Mesothelial cell of epicardium (in vitro differentiated cells): ENCODE measurements around the gene TBC1D17. TPM values are rescaled to one million over a fixed set of nuclear protein-coding genes. Genes with fewer than 3 reads are reported as not detected.

ENCODE experiments used
- DNase-seq, 2 experiments: peaks; one replicate each; pipeline ENCODE4 v3.0.0; 2021; ENCODE audit warnings: low spot score in 2 of 2; ENCODE audit not compliant: unreplicated experiment in 2 of 2
- H3K27ac Mint-ChIP-seq: 2 replicates; pipeline ENCODE4 v1.8.0; 2021; ENCODE audit warnings: mixed read lengths
- H3K27me3 Mint-ChIP-seq: 2 replicates; pipeline ENCODE4 v1.8.0; 2021; ENCODE audit warnings: low read depth, mixed read lengths
- H3K36me3 Mint-ChIP-seq: 2 replicates; pipeline ENCODE4 v1.8.0; 2021; ENCODE audit warnings: mixed read lengths
- H3K4me1 Mint-ChIP-seq: 2 replicates; pipeline ENCODE4 v1.8.0; 2021; ENCODE audit warnings: mixed read lengths
- H3K4me3 Mint-ChIP-seq: 2 replicates; pipeline ENCODE4 v1.8.0; 2021; ENCODE audit warnings: mild to moderate bottlenecking, moderate library complexity, mixed read lengths
- H3K9me3 Mint-ChIP-seq: 2 replicates; pipeline ENCODE4 v1.8.0; 2021; ENCODE audit warnings: mixed read lengths
- microRNA-seq: library from miRNA; unstranded; fragments of <30 nt; microRNA quantifications from one replicate; pipeline ENCODE4 v1.2.0, GENCODE V29; 2021; ENCODE audit warnings: inconsistent platforms, mixed read lengths
- total RNA-seq: library from RNA; stranded (reverse); gene quantifications from 3 replicates; pipeline ENCODE4 v1.2.1, GENCODE V29; 2021
- TF ChIP-seq, protein P1 (sequence below): fragments of 200-600 bp; sonication (generic); IDR thresholded peaks from one replicate; pipeline ENCODE4 v1.5.0; 2021; ENCODE audit warnings: antibody characterized with exemption; ENCODE audit not compliant: unreplicated experiment

Gene TBC1D17
- total RNA-seq, 1 donor from 2014 or later = 49.7 TPM

DNA sequence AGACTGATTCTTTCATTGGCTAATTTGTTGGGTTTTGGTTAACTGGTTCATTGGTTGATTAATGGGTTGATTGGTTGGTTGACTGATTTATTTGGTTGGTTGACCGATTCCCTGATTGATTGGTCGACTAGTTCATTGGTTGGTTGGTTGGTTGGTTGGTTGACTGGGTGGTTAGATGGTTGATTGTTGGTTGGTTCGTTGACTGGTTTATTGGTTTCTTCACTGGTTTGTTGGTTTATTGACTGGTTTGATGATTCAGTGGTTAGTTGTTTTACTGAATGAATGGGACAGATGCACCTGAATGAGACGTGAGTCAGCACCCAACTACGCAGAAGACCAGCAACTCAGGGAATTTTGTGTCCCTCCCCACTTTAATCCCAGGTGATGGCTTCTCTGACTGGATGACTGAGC is 54.5 kb downstream of the TBC1D17 start:
- Mint-ChIP-seq H3K4me1 (peaks cover 21% of the 10 kb centered on the region), H3K27me3 (peaks cover 5% of the 10 kb centered on the region), H3K9me3 (no peaks in the 10 kb centered on the region), H3K36me3 (peaks cover 20% of the 10 kb centered on the region), H3K27ac (no peak overlapping the region), H3K4me3 (no peak overlapping the region)
- TF ChIP-seq, protein P1, sequence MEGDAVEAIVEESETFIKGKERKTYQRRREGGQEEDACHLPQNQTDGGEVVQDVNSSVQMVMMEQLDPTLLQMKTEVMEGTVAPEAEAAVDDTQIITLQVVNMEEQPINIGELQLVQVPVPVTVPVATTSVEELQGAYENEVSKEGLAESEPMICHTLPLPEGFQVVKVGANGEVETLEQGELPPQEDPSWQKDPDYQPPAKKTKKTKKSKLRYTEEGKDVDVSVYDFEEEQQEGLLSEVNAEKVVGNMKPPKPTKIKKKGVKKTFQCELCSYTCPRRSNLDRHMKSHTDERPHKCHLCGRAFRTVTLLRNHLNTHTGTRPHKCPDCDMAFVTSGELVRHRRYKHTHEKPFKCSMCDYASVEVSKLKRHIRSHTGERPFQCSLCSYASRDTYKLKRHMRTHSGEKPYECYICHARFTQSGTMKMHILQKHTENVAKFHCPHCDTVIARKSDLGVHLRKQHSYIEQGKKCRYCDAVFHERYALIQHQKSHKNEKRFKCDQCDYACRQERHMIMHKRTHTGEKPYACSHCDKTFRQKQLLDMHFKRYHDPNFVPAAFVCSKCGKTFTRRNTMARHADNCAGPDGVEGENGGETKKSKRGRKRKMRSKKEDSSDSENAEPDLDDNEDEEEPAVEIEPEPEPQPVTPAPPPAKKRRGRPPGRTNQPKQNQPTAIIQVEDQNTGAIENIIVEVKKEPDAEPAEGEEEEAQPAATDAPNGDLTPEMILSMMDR = no peak
- DNase-seq = no peak

DNA sequence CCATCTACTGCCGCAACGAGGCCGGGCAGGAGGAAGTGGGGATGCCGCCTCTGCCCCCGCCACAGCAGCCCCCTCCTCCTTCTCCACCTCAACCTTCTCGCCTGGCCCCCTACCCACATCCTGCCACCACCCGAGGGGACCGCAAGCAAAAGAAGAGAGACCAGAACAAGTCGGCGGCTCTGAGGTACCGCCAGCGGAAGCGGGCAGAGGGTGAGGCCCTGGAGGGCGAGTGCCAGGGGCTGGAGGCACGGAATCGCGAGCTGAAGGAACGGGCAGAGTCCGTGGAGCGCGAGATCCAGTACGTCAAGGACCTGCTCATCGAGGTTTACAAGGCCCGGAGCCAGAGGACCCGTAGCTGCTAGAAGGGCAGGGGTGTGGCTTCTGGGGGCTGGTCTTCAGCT is 55.2 kb downstream of the TBC1D17 start:
- Mint-ChIP-seq H3K27ac (no peak overlapping the region), H3K4me3 (no peak overlapping the region), H3K4me1 (peaks cover 14% of the 10 kb centered on the region), H3K36me3 (peaks cover 17% of the 10 kb centered on the region), H3K27me3 (peaks cover 5% of the 10 kb centered on the region), H3K9me3 (no peaks in the 10 kb centered on the region)
- TF ChIP-seq, protein P1 = no peak
- no peak for DNase-seq

DNA sequence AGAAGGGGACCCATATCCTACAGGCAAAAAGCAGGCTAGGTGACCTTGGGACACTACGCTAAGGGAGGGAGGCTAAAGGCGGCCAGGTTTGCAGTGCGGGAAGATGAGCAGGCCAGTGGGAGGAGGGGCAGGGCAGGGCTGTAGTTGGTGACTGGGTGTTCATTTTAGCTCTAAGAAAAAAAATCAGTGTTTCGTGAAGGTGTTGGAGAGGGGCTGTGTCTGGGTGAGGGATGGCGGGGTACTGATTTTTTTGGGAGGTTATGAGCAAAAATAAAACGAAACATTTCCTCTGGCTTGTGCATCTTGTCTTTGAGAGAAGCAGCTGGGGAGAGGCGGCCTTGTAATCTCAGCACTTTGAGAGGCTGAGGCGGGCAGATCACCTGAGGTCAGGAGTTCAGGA is 56.1 kb downstream of the TBC1D17 start:
- peaks cover 8% of the 10 kb centered on the region for H3K4me1 Mint-ChIP-seq
- no peak for DNase-seq
- peaks cover 5% of the 10 kb centered on the region for H3K27me3 Mint-ChIP-seq
- TF ChIP-seq, protein P1 = no peak
- H3K36me3 Mint-ChIP-seq = peaks cover 17% of the 10 kb centered on the region
- no peak overlapping the region for H3K27ac Mint-ChIP-seq
- H3K9me3 Mint-ChIP-seq = no peaks in the 10 kb centered on the region
- H3K4me3 Mint-ChIP-seq = no peak overlapping the region

- Mint-ChIP-seq H3K9me3 (no peaks in the 10 kb centered on the region), H3K4me1 (no peaks in the 10 kb centered on the region), H3K27me3 (peaks cover 5% of the 10 kb centered on the region), H3K4me3 (no peak overlapping the region), H3K27ac (no peak overlapping the region), H3K36me3 (peaks cover 12% of the 10 kb centered on the region)
- no peak for DNase-seq
- TF ChIP-seq, protein P1 = no peak
These were observed 59.0 kb downstream of the TBC1D17 start for GRCh38 chr19:49936549-49936948.

DNA sequence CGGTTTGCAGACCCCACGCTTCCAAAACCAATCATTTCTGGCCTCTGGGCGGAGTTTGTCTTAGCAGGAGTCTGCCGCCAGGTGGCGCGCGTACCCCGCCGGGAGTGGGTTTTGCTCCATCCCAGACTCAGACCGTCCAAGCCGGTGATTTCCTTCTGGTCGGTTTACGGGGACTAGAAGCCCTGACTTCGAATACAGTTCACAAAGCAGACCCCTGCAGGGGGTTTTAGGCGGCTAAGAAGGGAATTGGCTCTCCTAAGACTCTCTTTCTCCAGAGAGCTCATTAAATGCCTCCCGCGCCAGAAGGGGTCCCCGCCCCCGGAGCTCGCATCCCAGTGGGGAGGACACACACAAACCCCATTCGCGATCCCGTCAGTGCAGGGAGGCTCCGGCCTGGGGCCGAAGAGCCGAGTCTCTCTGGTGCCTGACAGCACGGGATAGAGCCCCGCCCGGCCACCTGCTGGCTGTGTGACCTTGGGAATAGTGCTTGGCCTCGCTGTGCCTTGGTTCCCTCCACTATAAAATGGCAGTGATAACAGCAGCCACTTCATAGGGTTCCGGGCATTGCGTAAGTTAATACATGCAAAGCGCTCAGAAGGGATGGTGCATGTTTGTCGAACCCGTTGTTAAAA is 60.4 kb downstream of the TBC1D17 start:
- H3K27ac Mint-ChIP-seq = no peak overlapping the region
- TF ChIP-seq, protein P1 = peak; percentile 98
- no peaks in the 10 kb centered on the region for H3K9me3 Mint-ChIP-seq
- peak; percentile 74 to 95 for DNase-seq
- no peak overlapping the region for H3K4me3 Mint-ChIP-seq
- peaks cover 6% of the 10 kb centered on the region for H3K27me3 Mint-ChIP-seq
- H3K36me3 Mint-ChIP-seq = peaks cover 6% of the 10 kb centered on the region
- no peaks in the 10 kb centered on the region for H3K4me1 Mint-ChIP-seq

Small RNA genes within 50 kb of the gene (microRNA-seq; reads per million reads assigned to microRNA genes)
- gene MIR4749 (9.4 reads per million, percentile 31 among the genes with 10 or more reads in this experiment), gene MIR4750 (4.1 reads per million, percentile 12 among the genes with 10 or more reads in this experiment), gene MIR6800 (2.3 reads per million)

Other genes starting within 250 kb of the TBC1D17 start
- gene RRAS, start 237.6 kb upstream of the TBC1D17 start, total RNA-seq = 26.0 to 28.6 TPM (median 26.9 TPM) in 3 replicates
- 87.3 to 89.9 TPM (median 88.9 TPM) in 3 replicates for gene SCAF1, start 235.5 kb upstream of the TBC1D17 start, total RNA-seq
- 89.4 to 101 TPM (median 95.0 TPM) in 3 replicates for gene IRF3, start 211.8 kb upstream of the TBC1D17 start, total RNA-seq
- gene BCL2L12, start 211.8 kb upstream of the TBC1D17 start, total RNA-seq = 44.5 to 46.0 TPM (median 44.7 TPM) in 3 replicates
- gene PRMT1, start 200.4 kb upstream of the TBC1D17 start, total RNA-seq = 273 to 283 TPM (median 280 TPM) in 3 replicates
- gene ADM5, start 188.1 kb upstream of the TBC1D17 start, total RNA-seq = 10.4 to 10.5 TPM (median 10.4 TPM) in 3 replicates
- 60.3 to 62.5 TPM (median 60.9 TPM) in 3 replicates for gene CPT1C, start 186.6 kb upstream of the TBC1D17 start, total RNA-seq
- gene TSKS, start 114.4 kb upstream of the TBC1D17 start, total RNA-seq = not detected in 3 replicates
- 84.6 to 89.6 TPM (median 85.2 TPM) in 3 replicates for gene AP2A1, start 110.7 kb upstream of the TBC1D17 start, total RNA-seq
- 23.1 to 25.8 TPM (median 23.2 TPM) in 3 replicates for gene FUZ, start 64.4 kb upstream of the TBC1D17 start, total RNA-seq
- 103 to 107 TPM (median 105 TPM) in 3 replicates for gene MED25, start 59.4 kb upstream of the TBC1D17 start, total RNA-seq
- 415 to 431 TPM (median 422 TPM) in 3 replicates for gene PTOV1, start 26.5 kb upstream of the TBC1D17 start, total RNA-seq
- gene PNKP, start 10.1 kb upstream of the TBC1D17 start, total RNA-seq = 96.6 to 103 TPM (median 97.8 TPM) in 3 replicates
- gene AKT1S1, start 347 bp upstream of the TBC1D17 start, total RNA-seq = 41.8 to 45.3 TPM (median 42.5 TPM) in 3 replicates
- 1.3 to 1.7 TPM (median 1.6 TPM) in 3 replicates for gene IL4I1, start 19.2 kb downstream of the TBC1D17 start, total RNA-seq
- 21.7 to 22.7 TPM (median 22.1 TPM) in 3 replicates for gene ATF5, start 51.5 kb downstream of the TBC1D17 start, total RNA-seq
- 67.6 to 78.9 TPM (median 71.8 TPM) in 3 replicates for gene NUP62, start 51.8 kb downstream of the TBC1D17 start, total RNA-seq
- 0.62 to 2.8 TPM (median 1.7 TPM) in 3 replicates for gene SIGLEC11, start 83.5 kb downstream of the TBC1D17 start, total RNA-seq
- 40.1 to 42.0 TPM (median 40.6 TPM) in 3 replicates for gene VRK3, start 147.7 kb downstream of the TBC1D17 start, total RNA-seq
- gene ZNF473, start 148.3 kb downstream of the TBC1D17 start, total RNA-seq = 11.1 to 13.1 TPM (median 12.4 TPM) in 3 replicates